Neutrophil (primary cell): Measurements from ENCODE around the gene AAK1.
"Not testable (repeated sequence)": the region's sequence is repeated elsewhere in the genome, so short reads cannot be mapped to it uniquely, and the experiment has no call there.

Source experiments
- H3K27ac ChIP-seq: fragments of 200-600 bp; sonication (generic); 2 replicates; pipeline ENCODE4 v1.5.1; 2016; ENCODE audit warnings: mild to moderate bottlenecking, moderate library complexity
- H3K27me3 ChIP-seq: fragments of 200-600 bp; sonication (generic); 2 replicates; pipeline ENCODE4 v1.6.0; 2016; ENCODE audit warnings: mild to moderate bottlenecking
- H3K36me3 ChIP-seq: fragments of 200-600 bp; sonication (generic); 2 replicates; pipeline ENCODE4 v1.5.1; 2017
- H3K4me1 ChIP-seq, 2 experiments: fragments of 200-600 bp in 1 of 2; sonication (generic) in 1 of 2; 1 replicate in 1 of 2; 2 replicates in 1 of 2; pipeline versions ENCODE4 v1.5.1 to v1.6.1; 2013 to 2016; ENCODE audit warnings: low read depth in 1 of 2, low read length in 1 of 2, mild to moderate bottlenecking in 1 of 2, moderate library complexity in 1 of 2; ENCODE audit not compliant: control insufficient read depth in 1 of 2, insufficient read depth in 1 of 2
- H3K4me3 ChIP-seq, 2 experiments: fragments of 200-600 bp in 1 of 2; sonication (generic) in 1 of 2; 1 replicate in 1 of 2; 2 replicates in 1 of 2; pipeline ENCODE4 v1.5.1; 2013 to 2016; ENCODE audit warnings: low read depth in 1 of 2, low read length in 1 of 2, mild to moderate bottlenecking in 1 of 2, moderate library complexity in 1 of 2
- H3K9me3 ChIP-seq: fragments of 200-600 bp; sonication (generic); 2 replicates; pipeline ENCODE4 v1.5.1; 2016
- TF ChIP-seq, protein P1 (sequence below): fragments of 200-600 bp; sonication (generic); IDR thresholded peaks from 2 replicates; pipeline ENCODE4 v1.5.1; 2016; ENCODE audit warnings: antibody characterized with exemption

AAK1 gene

DNA sequence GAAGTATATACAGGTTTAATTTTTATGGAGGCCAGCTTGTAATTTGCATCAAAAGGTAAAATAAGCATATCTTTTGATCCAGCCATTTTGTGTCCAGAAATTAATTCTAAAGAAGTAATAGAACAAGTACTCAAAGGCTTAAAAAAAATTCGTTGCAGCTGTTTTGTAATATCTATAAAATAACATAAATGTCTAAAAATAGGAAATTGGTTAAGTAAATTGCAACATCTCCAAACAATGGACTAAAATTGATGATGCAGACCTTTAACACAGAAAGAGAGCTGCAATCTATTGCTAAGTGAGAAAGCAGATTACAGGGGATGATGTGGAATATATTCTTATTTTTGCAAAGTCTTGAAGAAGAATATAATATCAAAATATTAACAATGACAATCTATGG is 19.4 kb downstream of the AAK1 start:
- Histone ChIP-seq H3K4me1 (peaks cover 50 to 55% of the 10 kb centered on the region in 2 experiments), H3K36me3 (no peaks in the 10 kb centered on the region), H3K4me3 (no peak overlapping the region), H3K27ac (no peak overlapping the region), H3K27me3 (no peaks in the 10 kb centered on the region), H3K9me3 (no peaks in the 10 kb centered on the region)
- TF ChIP-seq, protein P1, sequence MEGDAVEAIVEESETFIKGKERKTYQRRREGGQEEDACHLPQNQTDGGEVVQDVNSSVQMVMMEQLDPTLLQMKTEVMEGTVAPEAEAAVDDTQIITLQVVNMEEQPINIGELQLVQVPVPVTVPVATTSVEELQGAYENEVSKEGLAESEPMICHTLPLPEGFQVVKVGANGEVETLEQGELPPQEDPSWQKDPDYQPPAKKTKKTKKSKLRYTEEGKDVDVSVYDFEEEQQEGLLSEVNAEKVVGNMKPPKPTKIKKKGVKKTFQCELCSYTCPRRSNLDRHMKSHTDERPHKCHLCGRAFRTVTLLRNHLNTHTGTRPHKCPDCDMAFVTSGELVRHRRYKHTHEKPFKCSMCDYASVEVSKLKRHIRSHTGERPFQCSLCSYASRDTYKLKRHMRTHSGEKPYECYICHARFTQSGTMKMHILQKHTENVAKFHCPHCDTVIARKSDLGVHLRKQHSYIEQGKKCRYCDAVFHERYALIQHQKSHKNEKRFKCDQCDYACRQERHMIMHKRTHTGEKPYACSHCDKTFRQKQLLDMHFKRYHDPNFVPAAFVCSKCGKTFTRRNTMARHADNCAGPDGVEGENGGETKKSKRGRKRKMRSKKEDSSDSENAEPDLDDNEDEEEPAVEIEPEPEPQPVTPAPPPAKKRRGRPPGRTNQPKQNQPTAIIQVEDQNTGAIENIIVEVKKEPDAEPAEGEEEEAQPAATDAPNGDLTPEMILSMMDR = no peak

DNA sequence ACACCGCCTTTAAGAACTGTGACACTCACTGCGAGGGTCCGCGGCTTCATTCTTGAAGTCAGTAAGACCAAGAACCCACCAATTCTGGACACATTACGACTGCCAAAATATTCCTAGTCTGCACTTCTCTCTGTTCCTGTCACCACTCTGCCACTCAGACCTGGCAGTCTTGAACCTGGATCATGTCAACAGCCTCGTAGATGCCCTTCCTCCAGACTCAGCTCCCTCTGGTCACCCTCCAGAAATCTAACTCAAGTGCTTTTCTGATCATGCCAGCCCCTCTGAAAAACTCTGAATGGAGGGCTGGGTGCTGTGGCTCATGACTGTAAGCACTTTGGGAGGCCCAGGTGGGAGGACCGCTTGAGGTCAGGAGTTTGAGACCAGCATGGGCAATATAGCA is 20.3 kb downstream of the AAK1 start:
- TF ChIP-seq, protein P1 = no peak
- Histone ChIP-seq H3K9me3 (no peaks in the 10 kb centered on the region), H3K27me3 (no peaks in the 10 kb centered on the region), H3K36me3 (no peaks in the 10 kb centered on the region), H3K4me1 (peaks cover 47 to 57% of the 10 kb centered on the region in 2 experiments), H3K27ac (no peak overlapping the region), H3K4me3 (no peak overlapping the region)

DNA sequence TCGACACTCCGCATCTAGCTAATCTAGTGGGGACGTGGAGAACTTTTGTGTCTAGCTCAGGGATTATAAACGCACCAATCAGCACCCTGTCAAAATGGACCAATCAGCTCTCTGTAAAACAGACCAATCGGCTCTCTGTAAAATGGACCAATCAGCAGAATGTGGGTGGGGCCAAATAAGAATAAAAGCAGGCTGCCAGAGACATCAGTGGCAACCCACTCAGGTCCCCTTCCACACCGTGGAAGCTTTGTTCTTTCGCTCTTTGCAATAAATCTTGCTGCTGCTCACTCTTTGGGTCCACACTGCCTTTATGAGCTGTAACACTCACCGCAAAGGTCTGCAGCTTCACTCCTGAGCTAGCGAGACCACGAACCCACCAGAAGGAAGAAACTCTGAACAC is 20.7 kb downstream of the AAK1 start:
- not testable (repeated sequence) for H3K27me3 ChIP-seq, H3K27ac ChIP-seq, H3K9me3 ChIP-seq, H3K36me3 ChIP-seq, H3K4me3 ChIP-seq
- peaks cover 46 to 57% of the 10 kb centered on the region in 2 experiments for H3K4me1 ChIP-seq

DNA sequence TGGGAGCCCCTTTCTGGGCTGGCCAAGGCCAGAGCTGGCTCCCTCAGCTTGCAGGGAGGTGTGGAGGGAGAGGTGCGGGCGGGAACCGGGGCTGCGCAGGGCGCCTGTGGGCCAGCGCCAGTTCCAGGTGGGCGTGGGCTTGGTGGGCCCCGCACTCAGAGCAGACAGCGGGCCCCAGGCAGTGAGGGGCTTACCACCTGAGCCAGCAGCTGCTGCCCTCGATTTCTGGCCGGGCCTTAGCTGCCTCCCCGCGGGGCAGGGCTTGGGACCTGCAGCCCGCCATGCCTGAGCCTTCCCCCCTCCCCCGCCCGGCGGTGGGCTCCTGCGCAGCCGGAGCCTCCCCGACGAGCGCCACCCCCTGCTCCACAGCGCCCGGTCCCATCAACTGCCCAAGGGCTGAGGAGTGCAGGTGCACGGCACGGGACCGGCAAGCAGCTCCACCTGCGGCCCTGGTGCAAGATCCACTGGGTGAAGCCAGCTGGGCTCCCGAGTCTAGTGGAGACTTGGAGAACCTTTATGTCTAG is 21.5 kb downstream of the AAK1 start:
- not testable (repeated sequence) for H3K36me3 ChIP-seq, H3K27ac ChIP-seq, H3K9me3 ChIP-seq, H3K27me3 ChIP-seq, H3K4me3 ChIP-seq
- H3K4me1 ChIP-seq = peaks cover 46 to 57% of the 10 kb centered on the region in 2 experiments

DNA sequence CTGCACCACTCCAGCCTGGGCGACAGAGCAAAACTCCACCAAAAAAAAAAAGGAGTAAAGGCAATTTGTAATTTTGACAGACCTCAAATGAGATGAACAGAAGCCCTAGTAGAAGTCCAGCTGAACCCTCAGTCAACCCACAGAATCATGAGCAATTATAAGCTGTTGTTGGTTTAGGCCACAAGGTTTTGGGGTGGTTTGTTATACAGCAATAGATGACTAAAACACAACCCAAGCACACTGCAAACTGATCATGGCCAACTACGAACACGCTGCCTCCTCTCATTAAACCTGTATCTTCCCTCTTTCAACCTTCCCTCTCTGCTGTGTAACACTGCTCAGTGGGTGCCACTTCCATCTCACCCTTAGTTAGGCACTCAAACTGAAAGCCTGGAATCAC is 22.1 kb downstream of the AAK1 start:
- Histone ChIP-seq H3K9me3 (no peaks in the 10 kb centered on the region), H3K27ac (no peak overlapping the region), H3K4me3 (no peak overlapping the region), H3K4me1 (peaks cover 46 to 61% of the 10 kb centered on the region in 2 experiments), H3K36me3 (no peaks in the 10 kb centered on the region), H3K27me3 (no peaks in the 10 kb centered on the region)
- TF ChIP-seq, protein P1 = no peak

DNA sequence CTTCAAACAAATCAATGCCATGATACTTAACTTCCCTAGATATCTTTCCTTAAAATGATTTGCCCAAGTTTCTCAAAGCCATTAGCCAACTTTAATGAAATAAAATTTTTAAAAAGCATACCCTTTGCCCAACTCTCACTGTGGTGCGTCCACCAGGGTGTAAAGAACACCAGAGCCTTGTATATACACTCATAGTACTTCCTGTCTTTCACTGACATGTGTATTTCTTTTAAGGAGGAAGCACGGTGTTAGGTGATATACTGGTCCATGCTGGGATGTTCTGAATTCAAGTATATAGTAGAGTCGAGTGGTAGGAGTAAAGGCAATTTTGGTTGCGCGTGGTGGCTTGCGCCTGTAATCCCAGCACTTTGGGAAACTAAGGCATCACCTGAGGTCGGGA is 22.7 kb downstream of the AAK1 start:
- no peaks in the 10 kb centered on the region for H3K36me3 ChIP-seq
- TF ChIP-seq, protein P1 = no peak
- H3K4me3 ChIP-seq = no peak overlapping the region
- peak overlapping the region; percentile 54 for H3K27ac ChIP-seq
- H3K9me3 ChIP-seq = no peaks in the 10 kb centered on the region
- peaks cover 46 to 64% of the 10 kb centered on the region in 2 experiments for H3K4me1 ChIP-seq
- H3K27me3 ChIP-seq = no peaks in the 10 kb centered on the region

DNA sequence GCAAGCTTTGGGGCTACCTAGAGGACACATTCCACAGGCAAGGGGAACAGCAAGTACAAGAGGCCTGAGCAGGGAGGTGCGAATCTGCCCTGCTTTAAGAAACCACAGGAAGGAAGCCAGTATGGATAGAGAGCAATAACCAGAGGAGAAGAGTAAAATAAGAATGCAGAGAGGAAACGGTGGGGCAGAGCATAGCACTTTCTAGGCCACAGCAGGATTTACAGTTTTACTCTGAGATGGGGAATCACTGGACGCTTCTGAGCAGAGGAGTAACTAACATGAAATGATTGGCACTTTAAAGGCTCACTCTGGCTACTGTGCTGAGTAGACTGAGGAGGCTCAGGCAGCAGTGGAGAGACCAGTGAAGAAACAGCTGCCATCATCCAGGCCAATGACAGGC is 23.8 kb downstream of the AAK1 start:
- Histone ChIP-seq H3K36me3 (no peaks in the 10 kb centered on the region), H3K27me3 (no peaks in the 10 kb centered on the region), H3K9me3 (no peaks in the 10 kb centered on the region), H3K4me3 (no peak overlapping the region), H3K27ac (peak overlapping the region; percentile 54), H3K4me1 (peaks cover 35 to 58% of the 10 kb centered on the region in 2 experiments)
- TF ChIP-seq, protein P1 = no peak
